ENCODE measurements around the gene STX19. TPM values are rescaled to one million over a fixed set of nuclear protein-coding genes. Genes with fewer than 3 reads are reported as not detected.

The STX19 gene
- polyA plus RNA-seq, 4 donors: 0.56 to 13.6 (median 4.3) TPM

DNA sequence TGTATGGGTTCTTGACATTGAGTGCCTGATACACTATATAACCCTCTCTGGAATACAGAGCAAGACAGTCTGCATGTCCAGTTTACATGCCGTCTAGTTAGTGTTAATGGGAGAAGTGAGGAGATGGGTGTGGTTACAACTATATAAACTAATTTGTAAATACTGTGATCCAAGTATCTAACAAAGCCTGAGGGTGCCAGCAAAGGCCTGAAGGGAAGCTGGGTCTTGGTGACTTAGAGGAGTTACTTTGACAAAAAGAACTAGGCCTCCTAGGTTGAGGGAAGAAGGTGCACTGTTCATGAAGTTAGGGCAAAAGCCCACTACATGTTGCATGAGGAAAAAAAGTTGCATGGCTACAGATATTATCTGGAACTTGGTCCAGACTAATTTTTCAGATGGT, 36.7 kb upstream of the STX19 start:
- WGBS, 3 donors: 41 to 43% (median 42%) methylated on average over 1 of the region's 1 CpG
- Histone ChIP-seq H3K36me3 (ENCODE audit: control insufficient read depth in 3 of 3, insufficient read depth in 2 of 3, low read depth in 1 of 3, low read length in 3 of 3) (peaks cover 0 to 7% (median 2%) of the 10 kb centered on the region in 3 donors), H3K27ac (ENCODE audit: low read depth in 1 of 3, low read length in 2 of 3) (no peak overlapping the region), H3K27me3 (ENCODE audit: control insufficient read depth in 3 of 3, insufficient read depth in 3 of 3, low read length in 3 of 3) (no peaks in the 10 kb centered on the region), H3K4me1 (ENCODE audit: control insufficient read depth in 3 of 3, insufficient read depth in 2 of 3, low read depth in 1 of 3, low read length in 2 of 3) (peaks cover 0 to 9% (median 2%) of the 10 kb centered on the region in 3 donors), H3K4me3 (ENCODE audit: low read depth in 1 of 3, low read length in 3 of 3) (no peak overlapping the region), H3K9me3 (ENCODE audit: control insufficient read depth in 2 of 2, insufficient read depth in 1 of 2, low read depth in 1 of 2, low read length in 1 of 2) (peaks cover 0 to 10% of the 10 kb centered on the region in 2 donors)
- FAIRE-seq (no peak), DNase-seq (no peak)

DNA sequence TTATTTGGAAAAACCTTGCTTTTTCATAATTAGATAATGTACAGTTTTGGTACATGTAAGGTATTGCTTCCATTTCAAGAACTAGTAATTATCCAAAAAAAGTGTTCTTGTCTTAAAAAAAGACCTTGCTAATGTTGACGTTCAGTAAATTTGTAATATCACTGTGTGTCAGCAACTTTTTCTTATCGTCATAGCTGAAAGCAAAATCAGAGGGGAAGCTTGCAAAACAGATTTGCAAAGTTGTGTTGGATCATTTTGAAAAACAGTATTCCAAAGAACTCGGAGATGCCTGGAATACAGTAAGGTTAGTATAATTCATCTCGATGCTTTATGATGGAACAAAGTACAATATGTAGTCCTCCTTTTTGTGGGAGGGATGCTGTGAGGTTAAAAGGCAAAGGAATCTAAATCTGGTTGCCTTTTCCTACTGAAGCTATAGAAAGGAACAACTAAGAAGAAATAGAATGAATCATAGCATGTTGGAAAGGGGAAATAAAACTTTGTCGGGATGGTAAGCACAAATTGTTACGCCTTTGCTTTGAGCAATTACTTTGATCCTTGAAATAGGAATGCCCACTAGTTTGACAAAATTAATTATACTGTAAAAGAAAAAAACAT, 36.0 kb upstream of the STX19 start:
- Histone ChIP-seq H3K27ac (ENCODE audit: low read depth in 1 of 3, low read length in 2 of 3) (no peak overlapping the region), H3K4me1 (ENCODE audit: control insufficient read depth in 3 of 3, insufficient read depth in 2 of 3, low read depth in 1 of 3, low read length in 2 of 3) (peaks cover 0 to 9% (median 2%) of the 10 kb centered on the region in 3 donors), H3K4me3 (ENCODE audit: low read depth in 1 of 3, low read length in 3 of 3) (no peak overlapping the region), H3K36me3 (ENCODE audit: control insufficient read depth in 3 of 3, insufficient read depth in 2 of 3, low read depth in 1 of 3, low read length in 3 of 3) (peaks cover 0 to 8% (median 2%) of the 10 kb centered on the region in 3 donors), H3K9me3 (ENCODE audit: control insufficient read depth in 2 of 2, insufficient read depth in 1 of 2, low read depth in 1 of 2, low read length in 1 of 2) (peaks cover 0 to 10% of the 10 kb centered on the region in 2 donors), H3K27me3 (ENCODE audit: control insufficient read depth in 3 of 3, insufficient read depth in 3 of 3, low read length in 3 of 3) (no peaks in the 10 kb centered on the region)
- FAIRE-seq (no peak), DNase-seq (no peak)
- 57 to 71% (median 62%) methylated on average over 6 of the region's 6 CpGs for WGBS, 3 donors

DNA sequence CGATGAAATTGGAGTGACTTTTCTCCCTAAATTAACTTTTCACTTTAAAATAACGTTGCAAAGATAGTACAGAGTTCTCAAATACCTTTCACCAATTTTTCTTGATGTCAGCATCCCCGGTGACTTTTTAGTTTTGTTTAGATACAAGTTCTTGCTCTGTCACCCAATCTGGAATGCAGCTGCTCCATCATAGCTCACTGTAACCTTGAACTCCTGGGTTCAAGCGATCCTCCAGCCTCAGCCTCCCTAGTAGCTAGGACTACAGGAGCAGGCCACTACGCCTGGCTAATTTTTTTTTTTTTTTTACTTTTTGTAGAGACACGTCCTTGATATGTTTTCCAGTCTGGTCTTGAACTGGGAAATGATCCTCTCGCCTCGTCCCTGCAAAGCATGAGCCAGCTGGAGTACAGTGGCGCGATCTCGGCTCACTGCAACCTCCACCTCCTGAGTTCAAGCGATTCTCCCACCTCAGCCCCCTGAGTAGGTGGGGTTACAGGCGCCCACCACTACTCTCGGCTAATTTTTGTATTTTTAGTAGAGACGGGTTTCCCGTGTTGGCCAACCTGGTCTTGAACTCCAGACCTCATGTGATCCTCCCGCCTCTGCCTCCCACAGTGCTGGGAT, 35.2 kb upstream of the STX19 start:
- H3K36me3 ChIP-seq (ENCODE audit: control insufficient read depth in 3 of 3, insufficient read depth in 2 of 3, low read depth in 1 of 3, low read length in 3 of 3): peaks cover 0 to 13% (median 2%) of the 10 kb centered on the region in 3 donors
- DNase-seq (no peak), FAIRE-seq (no peak)
- H3K4me1 ChIP-seq (ENCODE audit: control insufficient read depth in 3 of 3, insufficient read depth in 2 of 3, low read depth in 1 of 3, low read length in 2 of 3): peaks cover 0 to 9% (median 2%) of the 10 kb centered on the region in 3 donors
- H3K9me3 ChIP-seq (ENCODE audit: control insufficient read depth in 2 of 2, insufficient read depth in 1 of 2, low read depth in 1 of 2, low read length in 1 of 2): peaks cover 0 to 10% of the 10 kb centered on the region in 2 donors
- H3K27ac ChIP-seq (ENCODE audit: low read depth in 1 of 3, low read length in 2 of 3): peak overlapping the region; percentile 94 to 99 (median 98)
- no peaks in the 10 kb centered on the region for H3K27me3 ChIP-seq (ENCODE audit: control insufficient read depth in 3 of 3, insufficient read depth in 3 of 3, low read length in 3 of 3)
- WGBS, 3 donors: 37 to 45% (median 42%) methylated on average over 17 of the region's 17 CpGs
- H3K4me3 ChIP-seq (ENCODE audit: low read depth in 1 of 3, low read length in 3 of 3): peak overlapping the region; percentile 68 to 88 (median 70)

DNA sequence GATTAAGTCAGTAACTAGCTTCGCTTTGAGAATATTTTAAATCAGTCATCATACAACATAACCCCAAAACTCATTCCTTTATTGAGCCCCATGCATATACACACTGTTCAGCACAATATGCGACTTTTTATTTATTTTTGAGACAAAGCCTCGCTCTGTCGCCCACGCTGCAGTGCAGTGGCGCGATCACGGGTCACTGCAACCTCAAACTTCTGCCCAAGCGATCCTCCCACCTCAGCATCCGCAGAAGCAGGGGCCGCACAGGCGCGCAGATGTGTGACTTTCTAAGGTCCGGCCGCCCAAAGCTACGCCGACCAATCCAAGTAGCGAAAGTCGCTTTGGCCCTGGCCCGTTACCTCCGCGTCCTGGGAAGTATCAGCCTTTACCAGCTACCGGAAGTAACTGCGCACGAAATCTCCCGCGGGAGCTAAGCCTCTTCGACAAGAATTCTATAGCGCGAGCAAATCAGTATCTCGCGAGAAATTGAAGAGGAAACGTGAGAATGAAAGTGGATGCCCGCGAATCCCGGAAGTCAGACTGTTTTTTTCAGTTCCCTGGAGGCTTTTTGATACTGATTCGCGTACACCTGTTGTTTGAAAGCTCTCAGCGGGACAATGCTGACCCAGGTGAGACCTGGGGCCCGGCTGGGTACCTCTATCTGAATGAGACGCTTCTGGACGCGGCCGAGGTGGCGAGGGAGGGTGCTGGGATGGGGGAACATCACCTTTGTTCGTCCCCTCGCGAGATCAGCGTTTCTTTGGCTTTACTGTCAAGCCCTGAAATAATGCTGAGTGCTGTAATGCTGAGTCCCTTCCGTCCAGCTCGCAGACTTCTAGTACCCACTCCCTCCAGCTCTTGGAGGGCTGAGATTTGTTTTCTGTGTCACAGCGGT, 34.4 kb upstream of the STX19 start, which contains the start of the genes DHFR2 and NSUN3:
TSS of gene DHFR2 (minus strand) at position 404 of the 892 bp plus-strand sequence. CDS start 1,405 bp downstream, outside the sequence.
TSS of gene NSUN3 (plus strand) at position 549 of the 892 bp plus-strand sequence. CDS start at position 615, 66 bp downstream.
- no peak for FAIRE-seq
- 0% methylated on average over 52 of the region's 52 CpGs for WGBS, 3 donors

DNA sequence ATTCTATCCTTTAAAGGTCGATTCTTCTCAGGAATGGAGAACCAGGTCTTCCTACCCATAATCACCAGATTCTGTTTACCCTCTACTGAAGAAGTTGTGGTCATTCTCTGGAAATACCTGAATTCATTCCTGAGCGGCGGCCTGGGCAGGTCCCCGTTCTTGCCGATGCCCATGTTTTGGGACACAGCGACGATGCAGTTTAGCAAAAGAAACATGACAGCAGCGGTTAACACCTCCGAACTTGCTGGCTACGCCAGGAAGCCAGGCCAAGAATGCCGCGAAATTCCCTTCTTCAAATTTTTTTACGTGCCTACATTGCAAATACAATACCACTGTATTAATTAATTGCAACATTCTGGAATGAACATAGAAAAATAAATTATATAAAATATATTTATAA, 32.9 kb upstream of the STX19 start:
- Histone ChIP-seq H3K36me3 (ENCODE audit: control insufficient read depth in 3 of 3, insufficient read depth in 2 of 3, low read depth in 1 of 3, low read length in 3 of 3) (peaks cover 0 to 11% (median 0%) of the 10 kb centered on the region in 3 donors), H3K9me3 (ENCODE audit: control insufficient read depth in 2 of 2, insufficient read depth in 1 of 2, low read depth in 1 of 2, low read length in 1 of 2) (no peaks in the 10 kb centered on the region), H3K4me3 (ENCODE audit: low read depth in 1 of 3, low read length in 3 of 3) (no peak overlapping the region), H3K27me3 (ENCODE audit: control insufficient read depth in 3 of 3, insufficient read depth in 3 of 3, low read length in 3 of 3) (no peaks in the 10 kb centered on the region), H3K27ac (ENCODE audit: low read depth in 1 of 3, low read length in 2 of 3) (no peak overlapping the region), H3K4me1 (ENCODE audit: control insufficient read depth in 3 of 3, insufficient read depth in 2 of 3, low read depth in 1 of 3, low read length in 2 of 3) (peaks cover 0 to 9% (median 2%) of the 10 kb centered on the region in 3 donors)
- no peak for DNase-seq
- WGBS, 3 donors: 98% methylated on average over 13 of the region's 13 CpGs
- FAIRE-seq: no peak

More for the DNA sequence above, 34.4 kb upstream of the STX19 start, which contains the start of the genes DHFR2 and NSUN3:
- Histone ChIP-seq H3K4me3 (ENCODE audit: low read depth in 1 of 3, low read length in 3 of 3) (peak within 1 kb of the TSS; percentile 68 to 88 (median 70)), H3K27ac (ENCODE audit: low read depth in 1 of 3, low read length in 2 of 3) (peak within 1 kb of the TSS; percentile 94 to 99 (median 98)), H3K9me3 (ENCODE audit: control insufficient read depth in 2 of 2, insufficient read depth in 1 of 2, low read depth in 1 of 2, low read length in 1 of 2) (peaks cover 0 to 8% of the 10 kb centered on the region in 2 donors), H3K36me3 (ENCODE audit: control insufficient read depth in 3 of 3, insufficient read depth in 2 of 3, low read depth in 1 of 3, low read length in 3 of 3) (peaks cover 0 to 14% (median 2%) of the 10 kb centered on the region in 3 donors), H3K4me1 (ENCODE audit: control insufficient read depth in 3 of 3, insufficient read depth in 2 of 3, low read depth in 1 of 3, low read length in 2 of 3) (peaks cover 0 to 9% (median 2%) of the 10 kb centered on the region in 3 donors), H3K27me3 (ENCODE audit: control insufficient read depth in 3 of 3, insufficient read depth in 3 of 3, low read length in 3 of 3) (no peaks in the 10 kb centered on the region)
- peak; percentile 97 to 98 for DNase-seq

DNA sequence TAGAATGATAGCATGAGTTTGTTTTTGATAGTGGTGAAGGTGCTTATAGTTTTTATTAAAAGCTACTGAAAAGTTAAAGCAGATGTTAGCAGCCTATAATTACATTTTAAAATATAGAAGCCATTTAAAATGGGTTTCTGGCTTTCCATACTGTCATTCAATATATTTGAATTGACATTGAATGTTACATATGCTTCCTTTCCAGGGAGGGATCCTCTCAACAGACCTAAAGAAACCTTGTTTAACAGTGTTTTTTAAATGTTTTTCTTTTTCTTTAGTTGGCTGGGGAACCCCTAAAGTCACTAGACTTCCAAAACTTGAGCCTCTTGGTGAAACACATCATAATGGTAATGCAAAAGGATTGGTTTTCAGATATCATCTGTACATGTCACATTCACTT, 22.1 kb upstream of the STX19 start:
- peaks cover 0 to 2% (median 0%) of the 10 kb centered on the region in 3 donors for H3K36me3 ChIP-seq (ENCODE audit: control insufficient read depth in 3 of 3, insufficient read depth in 2 of 3, low read depth in 1 of 3, low read length in 3 of 3)
- no peak overlapping the region for H3K27ac ChIP-seq (ENCODE audit: low read depth in 1 of 3, low read length in 2 of 3)
- DNase-seq: no peak
- H3K9me3 ChIP-seq (ENCODE audit: control insufficient read depth in 2 of 2, insufficient read depth in 1 of 2, low read depth in 1 of 2, low read length in 1 of 2): no peaks in the 10 kb centered on the region
- no peaks in the 10 kb centered on the region for H3K27me3 ChIP-seq (ENCODE audit: control insufficient read depth in 3 of 3, insufficient read depth in 3 of 3, low read length in 3 of 3)
- H3K4me3 ChIP-seq (ENCODE audit: low read depth in 1 of 3, low read length in 3 of 3): no peak overlapping the region
- no peak for FAIRE-seq
- H3K4me1 ChIP-seq (ENCODE audit: control insufficient read depth in 3 of 3, insufficient read depth in 2 of 3, low read depth in 1 of 3, low read length in 2 of 3): no peaks in the 10 kb centered on the region

DNA sequence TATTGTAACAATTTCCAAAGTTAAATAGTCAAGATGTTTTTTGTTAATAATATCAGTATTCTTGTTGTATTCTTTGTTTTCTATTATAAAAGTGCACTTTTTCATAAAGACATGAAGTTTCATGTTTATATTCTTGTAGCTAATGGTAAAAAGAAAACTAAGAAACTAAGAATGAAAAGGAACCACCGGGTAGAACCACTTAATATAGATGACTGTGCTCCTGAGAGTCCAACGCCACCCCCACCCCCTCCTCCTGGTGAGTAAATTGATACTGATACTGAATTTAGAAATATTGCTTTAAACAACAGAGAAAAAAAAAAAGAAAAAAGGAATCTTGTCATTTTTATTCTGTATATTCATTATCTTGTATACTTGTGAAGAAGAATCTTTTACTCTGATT, 20.9 kb upstream of the STX19 start:
- no peaks in the 10 kb centered on the region for H3K4me1 ChIP-seq (ENCODE audit: control insufficient read depth in 3 of 3, insufficient read depth in 2 of 3, low read depth in 1 of 3, low read length in 2 of 3)
- peaks cover 0 to 7% (median 0%) of the 10 kb centered on the region in 3 donors for H3K36me3 ChIP-seq (ENCODE audit: control insufficient read depth in 3 of 3, insufficient read depth in 2 of 3, low read depth in 1 of 3, low read length in 3 of 3)
- no peak overlapping the region for H3K4me3 ChIP-seq (ENCODE audit: low read depth in 1 of 3, low read length in 3 of 3)
- H3K27ac ChIP-seq (ENCODE audit: low read depth in 1 of 3, low read length in 2 of 3): no peak overlapping the region
- WGBS, 3 donors: 70 to 86% (median 75%) methylated on average over 2 of the region's 2 CpGs
- no peak for DNase-seq
- no peak for FAIRE-seq
- H3K9me3 ChIP-seq (ENCODE audit: control insufficient read depth in 2 of 2, insufficient read depth in 1 of 2, low read depth in 1 of 2, low read length in 1 of 2): peaks cover 0 to 3% of the 10 kb centered on the region in 2 donors
- H3K27me3 ChIP-seq (ENCODE audit: control insufficient read depth in 3 of 3, insufficient read depth in 3 of 3, low read length in 3 of 3): no peaks in the 10 kb centered on the region

DNA sequence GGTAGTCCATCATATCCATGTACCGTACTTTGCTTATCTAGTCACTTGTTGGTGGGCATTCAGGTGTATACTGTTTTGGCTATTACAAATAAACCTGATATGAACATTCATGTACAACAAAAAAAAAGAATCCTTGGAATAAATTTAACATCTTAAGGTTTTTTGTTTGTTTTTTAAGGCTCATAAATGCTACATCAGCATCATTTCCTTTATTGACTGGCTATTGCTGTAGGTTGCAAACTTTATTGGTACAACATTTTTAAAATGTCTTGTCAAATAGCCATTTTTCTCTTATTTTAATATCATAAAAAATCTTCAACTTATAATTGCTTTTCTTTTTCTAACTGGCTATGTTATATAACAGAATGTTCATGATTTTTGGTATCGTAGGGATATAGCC, 18.1 kb upstream of the STX19 start:
- Histone ChIP-seq H3K4me1 (ENCODE audit: control insufficient read depth in 3 of 3, insufficient read depth in 2 of 3, low read depth in 1 of 3, low read length in 2 of 3) (no peaks in the 10 kb centered on the region), H3K4me3 (ENCODE audit: low read depth in 1 of 3, low read length in 3 of 3) (no peak overlapping the region), H3K27ac (ENCODE audit: low read depth in 1 of 3, low read length in 2 of 3) (no peak overlapping the region), H3K27me3 (ENCODE audit: control insufficient read depth in 3 of 3, insufficient read depth in 3 of 3, low read length in 3 of 3) (no peaks in the 10 kb centered on the region), H3K9me3 (ENCODE audit: control insufficient read depth in 2 of 2, insufficient read depth in 1 of 2, low read depth in 1 of 2, low read length in 1 of 2) (peaks cover 0 to 4% of the 10 kb centered on the region in 2 donors), H3K36me3 (ENCODE audit: control insufficient read depth in 3 of 3, insufficient read depth in 2 of 3, low read depth in 1 of 3, low read length in 3 of 3) (peaks cover 0 to 7% (median 0%) of the 10 kb centered on the region in 3 donors)
- no peak for FAIRE-seq
- WGBS, 3 donors: 91 to 96% (median 95%) methylated on average over 2 of the region's 2 CpGs
- DNase-seq: no peak

Data from small intestine (tissue), 7 donors.